Measurements from ENCODE around the gene ARSI.

ARSI gene

DNA sequence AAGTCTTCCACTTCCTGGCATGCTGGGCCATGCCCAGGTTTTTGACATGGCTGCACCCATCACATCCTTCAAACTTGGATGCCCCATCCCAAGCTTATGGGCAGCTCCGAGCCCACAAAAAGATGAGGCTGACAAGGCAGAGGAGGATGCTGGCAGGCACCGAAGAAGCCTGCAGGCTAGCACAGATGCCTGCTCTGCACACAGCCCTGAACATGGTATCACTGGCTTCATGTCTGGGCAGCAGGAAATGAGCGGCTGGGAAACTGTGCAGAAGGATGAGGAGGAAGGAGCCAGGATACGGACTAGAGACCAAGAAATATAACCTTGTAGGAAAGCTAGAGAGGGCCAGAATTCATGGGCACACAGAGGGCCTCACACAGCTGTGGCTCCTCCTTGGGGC is 27.9 kb downstream of the ARSI start:
- no peak overlapping the region for H4K91ac ChIP-seq (ENCODE audit: low read depth, low read length, poor library complexity)
- H3K18ac ChIP-seq (ENCODE audit: low read length) = no peak overlapping the region
- no peak overlapping the region for H2AFZ ChIP-seq (ENCODE audit: low read length)
- no peak for DNase-seq (ENCODE audit: low spot score)
- H2BK120ac ChIP-seq (ENCODE audit: low read depth, low read length) = no peak overlapping the region
- no CpG with 5 or more reads among the region's 4 CpGs for WGBS, 2 donors (ENCODE audit: extremely low coverage in 2 of 2, insufficient read length in 2 of 2, insufficient replicate concordance in 1 of 2)
- no peak overlapping the region for H3K14ac ChIP-seq (ENCODE audit: low read length)
- H3K9ac ChIP-seq (ENCODE audit: low read depth, low read length, poor library complexity) = no peak overlapping the region
- no peaks in the 10 kb centered on the region for H3K9me3 ChIP-seq (replicated peaks in 1 of 2; ENCODE audit: control insufficient read depth in 2 of 2, insufficient read depth in 1 of 2, low read depth in 1 of 2, low read length in 2 of 2)
- H3K27ac ChIP-seq (replicated peaks; ENCODE audit: low read length) = no peak overlapping the region
- no peaks in the 10 kb centered on the region for H3K36me3 ChIP-seq (replicated peaks in 1 of 2; ENCODE audit: control insufficient read depth in 2 of 2, insufficient read depth in 2 of 2, low read length in 2 of 2)
- no peak overlapping the region for H2BK12ac ChIP-seq (ENCODE audit: low read length)
- H3K23ac ChIP-seq (ENCODE audit: low read depth, low read length, poor library complexity) = no peak overlapping the region
- no peak overlapping the region for H3K4me2 ChIP-seq (ENCODE audit: insufficient read depth, low read length, poor library complexity, severe bottlenecking)
- H2BK5ac ChIP-seq (ENCODE audit: low read length) = no peak overlapping the region
- no peak overlapping the region for H3K4ac ChIP-seq (ENCODE audit: low read length)
- no peak overlapping the region for H2BK15ac ChIP-seq (ENCODE audit: low read length)
- H2AK5ac ChIP-seq (ENCODE audit: low read depth, low read length) = peak overlapping the region; percentile 0
- H3K4me1 ChIP-seq (ENCODE audit: control insufficient read depth in 2 of 2, insufficient read depth in 1 of 2, low read depth in 1 of 2, low read length in 2 of 2) = peaks cover 10 to 18% of the 10 kb centered on the region in 2 donors
- no peak overlapping the region for H3K4me3 ChIP-seq (ENCODE audit: low read length in 2 of 2)
- H4K8ac ChIP-seq (ENCODE audit: low read depth, low read length) = no peak overlapping the region
- H3K27me3 ChIP-seq (ENCODE audit: control insufficient read depth in 3 of 3, insufficient read depth in 3 of 3, low read depth in 1 of 3, low read length in 3 of 3) = no peaks in the 10 kb centered on the region
- no peaks in the 10 kb centered on the region for H3K79me1 ChIP-seq (ENCODE audit: low read depth, low read length)

DNA sequence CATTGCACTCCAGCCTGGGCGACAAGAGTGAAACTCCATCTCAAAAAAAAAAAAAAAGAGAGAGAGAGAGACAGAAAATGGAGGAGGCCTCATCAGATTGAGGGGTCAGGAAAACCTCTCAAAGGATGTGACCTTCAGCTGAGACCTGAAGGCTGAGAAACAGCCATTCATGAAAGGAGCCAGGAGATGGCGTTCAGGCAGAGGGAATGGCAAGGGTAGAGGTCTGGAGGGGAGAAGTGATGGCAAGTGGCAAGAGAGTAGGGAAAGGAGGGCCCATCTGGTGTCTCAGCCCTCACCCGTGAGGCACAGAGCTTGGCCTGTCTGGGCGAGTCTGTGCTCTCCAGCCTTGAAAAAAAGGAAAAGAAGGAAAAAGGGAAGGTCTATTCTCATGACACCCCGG is 30.2 kb downstream of the ARSI start:
- Histone ChIP-seq H3K18ac (ENCODE audit: low read length) (no peak overlapping the region), H2BK5ac (ENCODE audit: low read length) (no peak overlapping the region), H4K8ac (ENCODE audit: low read depth, low read length) (no peak overlapping the region), H2BK120ac (ENCODE audit: low read depth, low read length) (peak overlapping the region; percentile 19), H3K9me3 (replicated peaks in 1 of 2; ENCODE audit: control insufficient read depth in 2 of 2, insufficient read depth in 1 of 2, low read depth in 1 of 2, low read length in 2 of 2) (no peaks in the 10 kb centered on the region), H2BK12ac (ENCODE audit: low read length) (no peak overlapping the region), H3K4me2 (ENCODE audit: insufficient read depth, low read length, poor library complexity, severe bottlenecking) (no peak overlapping the region), H2AFZ (ENCODE audit: low read length) (no peak overlapping the region), H3K4me1 (ENCODE audit: control insufficient read depth in 2 of 2, insufficient read depth in 1 of 2, low read depth in 1 of 2, low read length in 2 of 2) (peaks cover 5 to 7% of the 10 kb centered on the region in 2 donors), H3K36me3 (replicated peaks in 1 of 2; ENCODE audit: control insufficient read depth in 2 of 2, insufficient read depth in 2 of 2, low read length in 2 of 2) (no peaks in the 10 kb centered on the region), H3K23ac (ENCODE audit: low read depth, low read length, poor library complexity) (no peak overlapping the region), H3K27me3 (ENCODE audit: control insufficient read depth in 3 of 3, insufficient read depth in 3 of 3, low read depth in 1 of 3, low read length in 3 of 3) (no peaks in the 10 kb centered on the region), H2BK15ac (ENCODE audit: low read length) (no peak overlapping the region), H2AK5ac (ENCODE audit: low read depth, low read length) (no peak overlapping the region), H4K91ac (ENCODE audit: low read depth, low read length, poor library complexity) (no peak overlapping the region), H3K27ac (replicated peaks; ENCODE audit: low read length) (no peak overlapping the region), H3K79me1 (ENCODE audit: low read depth, low read length) (no peaks in the 10 kb centered on the region), H3K9ac (ENCODE audit: low read depth, low read length, poor library complexity) (no peak overlapping the region), H3K4ac (ENCODE audit: low read length) (no peak overlapping the region), H3K4me3 (ENCODE audit: low read length in 2 of 2) (no peak overlapping the region), H3K14ac (ENCODE audit: low read length) (no peak overlapping the region)
- WGBS, 2 donors (ENCODE audit: extremely low coverage in 2 of 2, insufficient read length in 2 of 2, insufficient replicate concordance in 1 of 2) = no CpG with 5 or more reads among the region's 5 CpGs
- DNase-seq (ENCODE audit: low spot score) = peak; percentile 50

GRCh38 chr5:150271923-150272322 is 30.8 kb downstream of the ARSI start:
- Histone ChIP-seq H3K4me1 (ENCODE audit: control insufficient read depth in 2 of 2, insufficient read depth in 1 of 2, low read depth in 1 of 2, low read length in 2 of 2) (peaks cover 7 to 11% of the 10 kb centered on the region in 2 donors), H2AK5ac (ENCODE audit: low read depth, low read length) (no peak overlapping the region), H2BK12ac (ENCODE audit: low read length) (no peak overlapping the region), H2AFZ (ENCODE audit: low read length) (no peak overlapping the region), H4K8ac (ENCODE audit: low read depth, low read length) (no peak overlapping the region), H3K18ac (ENCODE audit: low read length) (no peak overlapping the region), H3K23ac (ENCODE audit: low read depth, low read length, poor library complexity) (no peak overlapping the region), H3K27ac (replicated peaks; ENCODE audit: low read length) (no peak overlapping the region), H2BK5ac (ENCODE audit: low read length) (no peak overlapping the region), H2BK15ac (ENCODE audit: low read length) (no peak overlapping the region), H3K36me3 (replicated peaks in 1 of 2; ENCODE audit: control insufficient read depth in 2 of 2, insufficient read depth in 2 of 2, low read length in 2 of 2) (no peaks in the 10 kb centered on the region), H4K91ac (ENCODE audit: low read depth, low read length, poor library complexity) (no peak overlapping the region), H3K14ac (ENCODE audit: low read length) (no peak overlapping the region), H3K4me2 (ENCODE audit: insufficient read depth, low read length, poor library complexity, severe bottlenecking) (no peak overlapping the region), H3K4ac (ENCODE audit: low read length) (no peak overlapping the region), H3K27me3 (ENCODE audit: control insufficient read depth in 3 of 3, insufficient read depth in 3 of 3, low read depth in 1 of 3, low read length in 3 of 3) (no peaks in the 10 kb centered on the region), H3K4me3 (ENCODE audit: low read length in 2 of 2) (no peak overlapping the region), H3K79me1 (ENCODE audit: low read depth, low read length) (no peaks in the 10 kb centered on the region), H3K9ac (ENCODE audit: low read depth, low read length, poor library complexity) (no peak overlapping the region), H3K9me3 (replicated peaks in 1 of 2; ENCODE audit: control insufficient read depth in 2 of 2, insufficient read depth in 1 of 2, low read depth in 1 of 2, low read length in 2 of 2) (no peaks in the 10 kb centered on the region), H2BK120ac (ENCODE audit: low read depth, low read length) (no peak overlapping the region)
- DNase-seq (ENCODE audit: low spot score) = no peak
- no CpG with 5 or more reads among the region's 5 CpGs for WGBS, 2 donors (ENCODE audit: extremely low coverage in 2 of 2, insufficient read length in 2 of 2, insufficient replicate concordance in 1 of 2)

- Histone ChIP-seq H3K23ac (ENCODE audit: low read depth, low read length, poor library complexity) (no peak overlapping the region), H4K91ac (ENCODE audit: low read depth, low read length, poor library complexity) (no peak overlapping the region), H3K36me3 (replicated peaks in 1 of 2; ENCODE audit: control insufficient read depth in 2 of 2, insufficient read depth in 2 of 2, low read length in 2 of 2) (no peaks in the 10 kb centered on the region), H3K18ac (ENCODE audit: low read length) (peak overlapping the region; percentile 36), H3K9ac (ENCODE audit: low read depth, low read length, poor library complexity) (no peak overlapping the region), H2AK5ac (ENCODE audit: low read depth, low read length) (no peak overlapping the region), H3K4me1 (ENCODE audit: control insufficient read depth in 2 of 2, insufficient read depth in 1 of 2, low read depth in 1 of 2, low read length in 2 of 2) (peaks cover 8 to 15% of the 10 kb centered on the region in 2 donors), H3K27me3 (ENCODE audit: control insufficient read depth in 3 of 3, insufficient read depth in 3 of 3, low read depth in 1 of 3, low read length in 3 of 3) (no peaks in the 10 kb centered on the region), H2BK15ac (ENCODE audit: low read length) (peak overlapping the region; percentile 12), H3K27ac (replicated peaks; ENCODE audit: low read length) (no peak overlapping the region), H2BK120ac (ENCODE audit: low read depth, low read length) (no peak overlapping the region), H2BK12ac (ENCODE audit: low read length) (no peak overlapping the region), H3K4ac (ENCODE audit: low read length) (no peak overlapping the region), H4K8ac (ENCODE audit: low read depth, low read length) (no peak overlapping the region), H2AFZ (ENCODE audit: low read length) (no peak overlapping the region), H3K14ac (ENCODE audit: low read length) (no peak overlapping the region), H3K4me2 (ENCODE audit: insufficient read depth, low read length, poor library complexity, severe bottlenecking) (no peak overlapping the region), H3K4me3 (ENCODE audit: low read length in 2 of 2) (no peak overlapping the region), H2BK5ac (ENCODE audit: low read length) (no peak overlapping the region), H3K79me1 (ENCODE audit: low read depth, low read length) (no peaks in the 10 kb centered on the region), H3K9me3 (replicated peaks in 1 of 2; ENCODE audit: control insufficient read depth in 2 of 2, insufficient read depth in 1 of 2, low read depth in 1 of 2, low read length in 2 of 2) (no peaks in the 10 kb centered on the region)
- DNase-seq (ENCODE audit: low spot score) = no peak
- no CpG with 5 or more reads among the region's 8 CpGs for WGBS, 2 donors (ENCODE audit: extremely low coverage in 2 of 2, insufficient read length in 2 of 2, insufficient replicate concordance in 1 of 2)
These were observed 31.4 kb downstream of the ARSI start for GRCh38 chr5:150271296-150271692.

All from neuronal stem cell (in vitro differentiated cells).